HL-60 (cell line): Measurements from ENCODE around the gene TEDC2.

Experiments
- DNase-seq, 2 experiments: peaks; one replicate each; pipeline ENCODE4 v3.0.0-alpha.2; 2010 to 2020; ENCODE audit warnings: low read depth in 1 of 2, low spot score in 1 of 2
- H3K27ac ChIP-seq: fragments of 250-450 bp; sonication (Bioruptor Pico); replicated peaks from 2 replicates; pipeline ENCODE4 v1.5.1; 2020; ENCODE audit warnings: mild to moderate bottlenecking, moderate library complexity
- H3K27me3 ChIP-seq: fragments of 250-450 bp; sonication (Bioruptor Pico); 2 replicates; pipeline ENCODE4 v1.5.1; 2021; ENCODE audit warnings: mild to moderate bottlenecking, moderate library complexity; ENCODE audit not compliant: insufficient read depth, poor library complexity, severe bottlenecking
- H3K4me3 ChIP-seq: replicated peaks from 2 replicates; pipeline ENCODE4 v1.5.1; 2011; ENCODE audit warnings: mild to moderate bottlenecking, control low read depth, low read length; ENCODE audit not compliant: insufficient read depth
- GABPA ChIP-seq: IDR thresholded peaks from 2 replicates; pipeline ENCODE4 v1.6.1; 2012; ENCODE audit warnings: low read depth
- POLR2AphosphoS5 ChIP-seq: IDR thresholded peaks from 2 replicates; pipeline ENCODE4 v1.6.1; 2012; ENCODE audit warnings: low read depth
- SPI1 ChIP-seq: IDR thresholded peaks from 2 replicates; pipeline ENCODE4 v1.6.1; 2012; ENCODE audit warnings: low read depth, mild to moderate bottlenecking, borderline replicate concordance
- TF ChIP-seq, protein P1 (sequence below): IDR thresholded peaks from one replicate; pipeline ENCODE4 v1.5.1; 2011; ENCODE audit warnings: low read length, control low read depth, inconsistent platforms; ENCODE audit not compliant: insufficient read depth
- TF ChIP-seq, protein P2 (sequence below): IDR thresholded peaks from 2 replicates; pipeline ENCODE4 v1.6.1; 2012; ENCODE audit warnings: low read depth; ENCODE audit not compliant: insufficient replicate concordance

TEDC2 gene

DNA sequence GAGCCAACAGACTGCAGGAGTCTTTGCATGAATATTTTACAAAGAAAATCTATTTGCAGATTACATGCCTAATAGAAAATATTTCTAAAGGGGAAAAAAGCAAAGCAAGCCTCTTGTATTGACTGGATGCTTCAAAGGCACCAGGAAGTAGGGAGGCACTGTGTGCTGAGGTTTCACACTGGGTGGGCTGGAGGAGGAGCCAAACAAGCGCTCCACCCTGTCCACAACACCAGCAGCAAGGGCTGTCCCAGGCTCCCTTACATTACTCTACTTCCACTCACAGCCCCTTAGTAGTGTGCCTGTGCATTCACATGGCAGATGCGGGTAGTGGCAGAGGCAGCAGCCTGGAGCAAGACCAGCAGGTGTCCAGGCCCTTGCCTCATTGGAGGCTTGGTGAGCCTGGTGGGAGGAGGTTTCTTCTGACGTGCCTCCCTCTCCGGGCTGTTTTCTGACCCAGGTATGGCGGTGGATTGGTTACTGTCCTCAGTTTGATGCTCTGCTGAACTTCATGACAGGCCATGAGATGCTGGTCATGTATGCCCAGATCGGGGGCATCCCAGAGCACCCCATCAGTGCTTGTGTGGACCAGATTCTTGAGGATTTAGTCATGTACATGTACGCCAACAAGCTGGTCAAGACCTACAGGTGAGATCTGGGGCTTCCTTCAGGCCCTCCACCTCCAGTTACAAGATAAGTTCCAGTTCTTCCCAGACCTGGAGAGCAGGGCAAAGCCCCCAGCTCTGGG is 37.6 kb upstream of the TEDC2 start:
- TF ChIP-seq SPI1, result no peak
- TF ChIP-seq POLR2AphosphoS5, result no peak
- TF ChIP-seq GABPA, result no peak
- TF ChIP-seq, protein P1, sequence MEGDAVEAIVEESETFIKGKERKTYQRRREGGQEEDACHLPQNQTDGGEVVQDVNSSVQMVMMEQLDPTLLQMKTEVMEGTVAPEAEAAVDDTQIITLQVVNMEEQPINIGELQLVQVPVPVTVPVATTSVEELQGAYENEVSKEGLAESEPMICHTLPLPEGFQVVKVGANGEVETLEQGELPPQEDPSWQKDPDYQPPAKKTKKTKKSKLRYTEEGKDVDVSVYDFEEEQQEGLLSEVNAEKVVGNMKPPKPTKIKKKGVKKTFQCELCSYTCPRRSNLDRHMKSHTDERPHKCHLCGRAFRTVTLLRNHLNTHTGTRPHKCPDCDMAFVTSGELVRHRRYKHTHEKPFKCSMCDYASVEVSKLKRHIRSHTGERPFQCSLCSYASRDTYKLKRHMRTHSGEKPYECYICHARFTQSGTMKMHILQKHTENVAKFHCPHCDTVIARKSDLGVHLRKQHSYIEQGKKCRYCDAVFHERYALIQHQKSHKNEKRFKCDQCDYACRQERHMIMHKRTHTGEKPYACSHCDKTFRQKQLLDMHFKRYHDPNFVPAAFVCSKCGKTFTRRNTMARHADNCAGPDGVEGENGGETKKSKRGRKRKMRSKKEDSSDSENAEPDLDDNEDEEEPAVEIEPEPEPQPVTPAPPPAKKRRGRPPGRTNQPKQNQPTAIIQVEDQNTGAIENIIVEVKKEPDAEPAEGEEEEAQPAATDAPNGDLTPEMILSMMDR, result no peak
- TF ChIP-seq, protein P2, sequence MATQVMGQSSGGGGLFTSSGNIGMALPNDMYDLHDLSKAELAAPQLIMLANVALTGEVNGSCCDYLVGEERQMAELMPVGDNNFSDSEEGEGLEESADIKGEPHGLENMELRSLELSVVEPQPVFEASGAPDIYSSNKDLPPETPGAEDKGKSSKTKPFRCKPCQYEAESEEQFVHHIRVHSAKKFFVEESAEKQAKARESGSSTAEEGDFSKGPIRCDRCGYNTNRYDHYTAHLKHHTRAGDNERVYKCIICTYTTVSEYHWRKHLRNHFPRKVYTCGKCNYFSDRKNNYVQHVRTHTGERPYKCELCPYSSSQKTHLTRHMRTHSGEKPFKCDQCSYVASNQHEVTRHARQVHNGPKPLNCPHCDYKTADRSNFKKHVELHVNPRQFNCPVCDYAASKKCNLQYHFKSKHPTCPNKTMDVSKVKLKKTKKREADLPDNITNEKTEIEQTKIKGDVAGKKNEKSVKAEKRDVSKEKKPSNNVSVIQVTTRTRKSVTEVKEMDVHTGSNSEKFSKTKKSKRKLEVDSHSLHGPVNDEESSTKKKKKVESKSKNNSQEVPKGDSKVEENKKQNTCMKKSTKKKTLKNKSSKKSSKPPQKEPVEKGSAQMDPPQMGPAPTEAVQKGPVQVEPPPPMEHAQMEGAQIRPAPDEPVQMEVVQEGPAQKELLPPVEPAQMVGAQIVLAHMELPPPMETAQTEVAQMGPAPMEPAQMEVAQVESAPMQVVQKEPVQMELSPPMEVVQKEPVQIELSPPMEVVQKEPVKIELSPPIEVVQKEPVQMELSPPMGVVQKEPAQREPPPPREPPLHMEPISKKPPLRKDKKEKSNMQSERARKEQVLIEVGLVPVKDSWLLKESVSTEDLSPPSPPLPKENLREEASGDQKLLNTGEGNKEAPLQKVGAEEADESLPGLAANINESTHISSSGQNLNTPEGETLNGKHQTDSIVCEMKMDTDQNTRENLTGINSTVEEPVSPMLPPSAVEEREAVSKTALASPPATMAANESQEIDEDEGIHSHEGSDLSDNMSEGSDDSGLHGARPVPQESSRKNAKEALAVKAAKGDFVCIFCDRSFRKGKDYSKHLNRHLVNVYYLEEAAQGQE, result no peak
- DNase-seq, result no peak
- Histone ChIP-seq H3K27ac (no peak overlapping the region), H3K4me3 (no peak overlapping the region), H3K27me3 (no peaks in the 10 kb centered on the region)

DNA sequence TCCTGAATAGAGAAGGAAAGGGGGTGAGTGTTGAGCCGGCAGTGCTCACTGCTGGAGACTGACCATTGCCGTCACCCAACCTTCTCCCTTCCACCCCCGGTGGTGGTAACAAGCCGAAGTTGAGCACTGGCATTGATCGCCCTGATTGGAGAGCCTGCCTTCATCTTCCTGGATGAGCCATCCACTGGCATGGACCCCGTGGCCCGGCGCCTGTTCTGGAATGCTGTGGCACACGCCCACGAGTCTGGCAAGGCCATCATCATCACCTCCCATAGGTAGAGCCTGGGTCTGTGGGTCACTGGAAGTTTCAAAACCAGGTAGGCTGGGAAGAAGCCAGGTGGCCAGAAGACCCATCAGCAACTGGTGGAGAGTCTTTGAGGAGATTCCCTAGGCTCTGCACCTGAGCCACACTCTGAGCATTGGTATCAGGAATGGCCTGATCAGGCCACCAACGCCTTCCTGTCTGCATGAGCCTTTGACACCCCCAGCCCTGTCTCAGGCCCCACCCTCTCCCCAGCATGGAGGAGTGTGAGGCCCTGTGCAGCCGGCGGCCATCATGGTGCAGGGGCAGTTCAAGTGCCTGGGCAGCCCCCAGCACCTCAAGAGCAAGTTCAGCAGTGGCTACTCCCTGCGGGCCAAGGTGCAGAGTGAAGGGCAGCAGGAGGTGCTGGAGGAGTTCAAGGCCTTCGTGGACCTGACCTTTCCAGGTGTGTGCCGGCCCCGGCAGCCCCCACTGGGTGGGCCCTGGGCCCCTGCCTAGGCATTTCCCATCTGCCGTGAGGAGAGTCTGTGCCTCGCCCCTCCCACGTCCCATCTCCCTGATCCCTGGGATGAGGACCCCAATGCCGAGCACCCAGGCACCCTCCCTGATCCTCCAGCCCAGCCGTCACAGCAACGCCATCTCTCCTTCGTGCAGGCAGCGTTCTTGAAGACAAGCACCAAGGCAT is 35.6 kb upstream of the TEDC2 start:
- Histone ChIP-seq H3K4me3 (no peak overlapping the region), H3K27ac (no peak overlapping the region), H3K27me3 (no peaks in the 10 kb centered on the region)
- DNase-seq, result no peak
- TF ChIP-seq, protein P2, result no peak
- TF ChIP-seq, protein P1, result no peak
- TF ChIP-seq SPI1 (no peak), GABPA (no peak), POLR2AphosphoS5 (no peak)

DNA sequence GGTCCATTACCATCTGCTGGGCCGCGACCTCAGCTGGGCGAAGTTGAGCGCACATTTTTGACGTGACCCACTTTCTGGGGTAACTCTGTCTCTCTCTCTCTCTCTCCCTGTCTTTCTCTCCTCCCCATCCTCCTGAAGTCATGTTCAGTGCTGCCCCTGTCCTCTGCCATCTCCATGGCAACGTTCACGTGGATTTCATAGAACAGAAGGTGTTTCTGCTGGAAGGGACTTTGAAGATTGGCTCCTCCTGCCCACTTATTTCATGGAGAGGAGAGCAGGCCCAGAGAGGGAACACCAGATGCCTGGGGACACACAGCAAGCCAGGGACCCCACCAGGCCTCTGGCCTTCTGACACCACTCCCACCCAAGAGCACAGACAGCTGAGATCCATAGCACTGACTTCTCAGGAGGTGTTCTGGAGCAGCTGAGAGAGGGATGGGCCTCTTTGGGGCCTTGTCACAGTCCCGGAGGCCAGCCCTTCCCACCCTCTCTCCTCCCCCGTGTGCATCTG is 34.8 kb upstream of the TEDC2 start:
- H3K27ac ChIP-seq, result no peak overlapping the region
- no peaks in the 10 kb centered on the region for H3K27me3 ChIP-seq
- DNase-seq, result no peak
- TF ChIP-seq, protein P1, result no peak
- TF ChIP-seq, protein P2, result no peak
- TF ChIP-seq SPI1, result no peak
- TF ChIP-seq GABPA, result no peak
- no peak for TF ChIP-seq POLR2AphosphoS5
- H3K4me3 ChIP-seq, result no peak overlapping the region
